Pancreas (tissue), 10 donors: ENCODE data around the gene CD1E. TPM values are rescaled to one million over a fixed set of nuclear protein-coding genes. Genes with fewer than 3 reads are reported as not detected.

Experiments
- ATAC-seq, 4 donors: fragments of 200-7000 bp; cut with Tn5 transposase; one replicate each; pipeline versions ENCODE4 v1.8.0 to v1.9.1; 2020; ENCODE audit warnings: mild to moderate bottlenecking in 4 of 4, moderate library complexity in 4 of 4
- DNase-seq, 6 donors: peaks; one replicate each; pipeline ENCODE4 v3.0.0-alpha.2; 2020
- FAIRE-seq: peaks from 2 replicates; lab custom pipeline; 2012; peaks lifted over from hg19 to GRCh38; lab: Jason Lieb, UNC
- H3K27ac ChIP-seq, 4 donors: fragments of 200-600 bp; sonication (generic); 1 replicate in 3 of 4; 2 replicates in 1 of 4; pipeline versions ENCODE4 v1.5.0 to v1.8.0; 2020
- H3K27me3 ChIP-seq, 4 donors: fragments of 200-600 bp; one replicate each; pipeline ENCODE4 v1.8.0; 2021
- H3K36me3 ChIP-seq, 3 donors: fragments of 200-600 bp; sonication (generic) in 1 of 3; one replicate each; pipeline versions ENCODE4 v1.5.0 to v1.8.0; 2020 to 2021
- H3K4me1 ChIP-seq, 3 donors: fragments of 200-600 bp; one replicate each; pipeline ENCODE4 v1.8.0; 2021
- H3K4me3 ChIP-seq, 4 donors: fragments of 200-600 bp; sonication (generic) in 2 of 4; one replicate each; pipeline versions ENCODE4 v1.5.0 to v1.8.0; 2020 to 2021
- H3K9me3 ChIP-seq, 4 donors: fragments of 200-600 bp; one replicate each; pipeline ENCODE4 v1.8.0; 2021
- CTCF ChIP-seq, 4 donors: fragments of 200-600 bp; sonication (generic) in 3 of 4; IDR thresholded peaks; one replicate each; pipeline versions ENCODE4 v1.5.0 to v1.8.0; 2021; ENCODE audit warnings: antibody characterized with exemption in 4 of 4
- WGBS, 2 donors: extraction: QIAGEN DNeasy Blood & Tissue Kit; methylation state at CpG; one replicate each; pipeline ENCODE4 v1.1.7; 2013; 5-methylcytosine and 5-hydroxymethylcytosine counted together
- intact Hi-C, 3 donors: fragments of 100-400 bp; cut with DNase I; formaldehyde crosslinking; loops; one replicate each; pipeline versions ENCODE4 v1.11.1 to v1.14.2; 2022
- polyA plus RNA-seq, 2 donors: library from polyadenylated mRNA; stranded (reverse); fragments of 200-250 nt; gene quantifications; one replicate each; pipeline ENCODE4 v1.2.3, GENCODE V29; 2013
- total RNA-seq, 6 donors: library from RNA; stranded (reverse); fragmentation: NEBNext Ultra II Directional in 4 of 6; extraction: Animal tissue kit (Norgen Biotek cat#: 25700) in 4 of 6; gene quantifications; one replicate each; pipeline versions ENCODE4 v1.2.1 to v1.2.4, GENCODE V29; 2021 to 2023
- donor health status: healthy with polysubstance abuse.
- donor health status: DM: no; HTN: no; CAD: no; lungs with moderate emphysema.
- donor health status: DM: no; HTN: no; CAD: no.
- donor health status: control.
- donor health status: control.
- donor health status: Bipolar disorder and iron deficiency.
- donor health status: DM: yes; HTN: yes; CAD: no.
- donor health status: DM: no; HTN: no; CAD: no.
- donor health status: DM: no; HTN: no; CAD: no.
- donor health status: DM: yes; HTN: yes; CAD: no.

Gene CD1E
- total and polyA plus RNA-seq, 8 donors: 0.55 to 0.72 TPM; not detected in 6

GRCh38 chr1:158327481-158327880 lies 26.2 kb upstream of the CD1E start:
- H3K27ac ChIP-seq: no peak overlapping the region
- no peaks in the 10 kb centered on the region for H3K27me3 ChIP-seq
- H3K4me3 ChIP-seq: no peak overlapping the region
- DNase-seq: no peak
- no peak for FAIRE-seq
- TF ChIP-seq CTCF (IDR thresholded peaks at IDR 0.05): no peak
- no peaks in the 10 kb centered on the region for H3K36me3 ChIP-seq
- H3K9me3 ChIP-seq: no peaks in the 10 kb centered on the region
- intact Hi-C loops: no loop called here
- H3K4me1 ChIP-seq: no peaks in the 10 kb centered on the region
- ATAC-seq: no peak

GRCh38 chr1:158328426-158328825 lies 25.3 kb upstream of the CD1E start:
- no peak overlapping the region for H3K27ac ChIP-seq
- H3K36me3 ChIP-seq: no peaks in the 10 kb centered on the region
- ATAC-seq: no peak
- intact Hi-C loops: no loop called here
- no peaks in the 10 kb centered on the region for H3K27me3 ChIP-seq
- no peak for DNase-seq
- TF ChIP-seq CTCF (IDR thresholded peaks at IDR 0.05): no peak
- no peak overlapping the region for H3K4me3 ChIP-seq
- no peaks in the 10 kb centered on the region for H3K9me3 ChIP-seq
- WGBS, 2 donors: 54 to 66% methylated on average over 3 of the region's 3 CpGs
- no peaks in the 10 kb centered on the region for H3K4me1 ChIP-seq
- FAIRE-seq: no peak

- no peaks in the 10 kb centered on the region for H3K9me3 ChIP-seq
- ATAC-seq: no peak
- H3K4me3 ChIP-seq: no peak overlapping the region
- TF ChIP-seq CTCF (IDR thresholded peaks at IDR 0.05): no peak
- H3K27me3 ChIP-seq: no peaks in the 10 kb centered on the region
- H3K27ac ChIP-seq: no peak overlapping the region
- intact Hi-C loops: no loop called here
- WGBS, 2 donors: 54 to 73% methylated on average over 7 of the region's 7 CpGs
- no peaks in the 10 kb centered on the region for H3K4me1 ChIP-seq
- no peak for DNase-seq
- FAIRE-seq: no peak
- H3K36me3 ChIP-seq: no peaks in the 10 kb centered on the region
Measured at GRCh38 chr1:158329300-158329699, 24.4 kb upstream of the CD1E start.

GRCh38 chr1:158329733-158330132 lies 24.0 kb upstream of the CD1E start:
- ATAC-seq (no peak), FAIRE-seq (no peak), DNase-seq (no peak)
- H3K27me3 ChIP-seq: no peaks in the 10 kb centered on the region
- intact Hi-C loops: no loop called here
- 44 to 63% methylated on average over 3 of the region's 3 CpGs for WGBS, 2 donors
- H3K9me3 ChIP-seq: no peaks in the 10 kb centered on the region
- H3K27ac ChIP-seq: no peak overlapping the region
- no peaks in the 10 kb centered on the region for H3K4me1 ChIP-seq
- H3K36me3 ChIP-seq: no peaks in the 10 kb centered on the region
- no peak for TF ChIP-seq CTCF (IDR thresholded peaks at IDR 0.05)
- no peak overlapping the region for H3K4me3 ChIP-seq

- 54 to 61% methylated on average over 11 of the region's 11 CpGs for WGBS, 2 donors
Measured at GRCh38 chr1:158330391-158331105, 23.1 kb upstream of the CD1E start.

More at GRCh38 chr1:158330391-158331105, 23.1 kb upstream of the CD1E start:
- H3K9me3 ChIP-seq: no peaks in the 10 kb centered on the region
- no peak for TF ChIP-seq CTCF (IDR thresholded peaks at IDR 0.05)
- H3K4me1 ChIP-seq: no peaks in the 10 kb centered on the region
- H3K36me3 ChIP-seq: no peaks in the 10 kb centered on the region
- FAIRE-seq (no peak), DNase-seq (no peak), ATAC-seq (no peak)
- no peak overlapping the region for H3K4me3 ChIP-seq
- intact Hi-C loops: no loop called here
- H3K27ac ChIP-seq: no peak overlapping the region
- no peaks in the 10 kb centered on the region for H3K27me3 ChIP-seq
